HepG2 (cell line): ENCODE measurements around the gene CAPN10. TPM values are rescaled to one million over a fixed set of nuclear protein-coding genes. Genes with fewer than 3 reads are reported as not detected.

ENCODE experiments used
- DRAP1 ChIP-seq: IDR thresholded peaks from 2 replicates; pipeline ENCODE4 v1.6.1; 2016; ENCODE audit warnings: missing genetic modification reagents, missing compliant biosample characterization
- ETV6 ChIP-seq: sonication (generic); formaldehyde crosslinking; conservative IDR thresholded peaks from 2 replicates; pipeline ENCODE4 v1.4.0; 2020; ENCODE audit warnings: missing genetic modification reagents
- PATZ1 ChIP-seq: sonication (generic); formaldehyde crosslinking; IDR thresholded peaks from 2 replicates; pipeline ENCODE4 v1.4.0; 2020; ENCODE audit warnings: missing genetic modification reagents
- SALL2 ChIP-seq: sonication (generic); formaldehyde crosslinking; IDR thresholded peaks from 2 replicates; pipeline ENCODE4 v1.8.1; 2023; ENCODE audit warnings: mild to moderate bottlenecking, missing genetic modification reagents, inconsistent platforms
- SRF ChIP-seq: IDR thresholded peaks from 2 replicates; pipeline ENCODE4 v1.6.1; 2011; ENCODE audit warnings: mild to moderate bottlenecking, low read depth, low read length, moderate library complexity
- STAG1 ChIP-seq: sonication (generic); formaldehyde crosslinking; IDR thresholded peaks from 2 replicates; pipeline ENCODE4 v1.4.0; 2020; ENCODE audit warnings: missing genetic modification reagents
- UBTF ChIP-seq: sonication (generic); formaldehyde crosslinking; IDR thresholded peaks from 2 replicates; pipeline ENCODE4 v1.4.0; 2020; ENCODE audit warnings: mild to moderate bottlenecking, missing genetic modification reagents
- ZNF224 ChIP-seq: sonication (generic); formaldehyde crosslinking; IDR thresholded peaks from 2 replicates; pipeline ENCODE4 v1.5.0; 2020; ENCODE audit warnings: mild to moderate bottlenecking, missing genetic modification reagents
- ZNF34 ChIP-seq: sonication (generic); formaldehyde crosslinking; IDR thresholded peaks from 2 replicates; pipeline ENCODE4 v1.4.0; 2020; ENCODE audit warnings: mild to moderate bottlenecking, missing genetic modification reagents, borderline replicate concordance
- ZNF687 ChIP-seq: sonication (generic); formaldehyde crosslinking; IDR thresholded peaks from 2 replicates; pipeline ENCODE4 v1.5.1; 2020; ENCODE audit warnings: mild to moderate bottlenecking, missing genetic modification reagents, moderate library complexity
- ZNF768 ChIP-seq: sonication (generic); formaldehyde crosslinking; IDR thresholded peaks from 2 replicates; pipeline ENCODE4 v1.4.0; 2020; ENCODE audit warnings: missing genetic modification reagents
- ZSCAN21 ChIP-seq: sonication (generic); formaldehyde crosslinking; IDR thresholded peaks from 2 replicates; pipeline ENCODE4 v1.8.0; 2022; ENCODE audit warnings: mild to moderate bottlenecking, missing genetic modification reagents, moderate library complexity, borderline replicate concordance
- polyA plus RNA-seq, 8 experiments: library from polyadenylated mRNA; depleted of rRNA in 3 of 8; stranded (reverse) in 7 of 8; unstranded in 1 of 8; fragments of >200 nt; fragmentation: Illumina TruSeq in 4 of 8; extraction: Trizol in 4 of 8; gene quantifications; 2 replicates each; pipeline versions ENCODE4 v1.2.1 to v1.2.3, GENCODE V29; 2011 to 2016; ENCODE audit warnings: low read depth in 4 of 8, missing spikeins in 1 of 8, mixed read lengths in 1 of 8; ENCODE audit not compliant: insufficient read depth in 1 of 8
- total RNA-seq, 5 experiments: library from RNA; depleted of rRNA; stranded (reverse); fragments of >200 nt; fragmentation: Illumina TruSeq; extraction: Trizol; gene quantifications; 2 replicates each; pipeline ENCODE4 v1.2.3, GENCODE V29; 2016; ENCODE audit warnings: low read depth in 1 of 5
- TF ChIP-seq, protein P1 (sequence below): sonication (generic); formaldehyde crosslinking; IDR thresholded peaks from 2 replicates; pipeline ENCODE4 v1.4.0; 2020; ENCODE audit warnings: missing genetic modification reagents, borderline replicate concordance

Gene CAPN10
- total and polyA plus RNA-seq, 2 of the 13 experiments (the other 11 are each of a cell fraction or from before 2014, with no cell fraction given): 27.6 to 32.4 TPM

- peak; percentile 8; the same call in 1 of the 2 replicates for TF ChIP-seq ZNF768 (CRISPR knock-in tag)
- no peak for TF ChIP-seq SRF
- 0 out of 2 replicates have a peak, but pooled peaks have one; percentile 60 for TF ChIP-seq ZNF224 (CRISPR knock-in tag)
- TF ChIP-seq ETV6: 0 out of 2 replicates have a peak, but pooled peaks have one; percentile 59
- peak; percentile 34; the same call in 1 of the 2 replicates for TF ChIP-seq SALL2 (CRISPR knock-in tag)
- no peak; the same call in 1 of the 2 replicates for TF ChIP-seq STAG1 (CRISPR knock-in tag)
- peak; percentile 59; the same call in 1 of the 2 replicates for TF ChIP-seq ZNF34 (CRISPR knock-in tag)
- peak; percentile 26; the same call in 1 of the 2 replicates for TF ChIP-seq UBTF (CRISPR knock-in tag)
- TF ChIP-seq ZNF687 (CRISPR knock-in tag): peak; percentile 34
- TF ChIP-seq ZSCAN21: peak; percentile 63; the same call in 1 of the 2 replicates
- TF ChIP-seq DRAP1: peak; percentile 86
- TF ChIP-seq PATZ1: peak; percentile 97
- TF ChIP-seq, protein P1, sequence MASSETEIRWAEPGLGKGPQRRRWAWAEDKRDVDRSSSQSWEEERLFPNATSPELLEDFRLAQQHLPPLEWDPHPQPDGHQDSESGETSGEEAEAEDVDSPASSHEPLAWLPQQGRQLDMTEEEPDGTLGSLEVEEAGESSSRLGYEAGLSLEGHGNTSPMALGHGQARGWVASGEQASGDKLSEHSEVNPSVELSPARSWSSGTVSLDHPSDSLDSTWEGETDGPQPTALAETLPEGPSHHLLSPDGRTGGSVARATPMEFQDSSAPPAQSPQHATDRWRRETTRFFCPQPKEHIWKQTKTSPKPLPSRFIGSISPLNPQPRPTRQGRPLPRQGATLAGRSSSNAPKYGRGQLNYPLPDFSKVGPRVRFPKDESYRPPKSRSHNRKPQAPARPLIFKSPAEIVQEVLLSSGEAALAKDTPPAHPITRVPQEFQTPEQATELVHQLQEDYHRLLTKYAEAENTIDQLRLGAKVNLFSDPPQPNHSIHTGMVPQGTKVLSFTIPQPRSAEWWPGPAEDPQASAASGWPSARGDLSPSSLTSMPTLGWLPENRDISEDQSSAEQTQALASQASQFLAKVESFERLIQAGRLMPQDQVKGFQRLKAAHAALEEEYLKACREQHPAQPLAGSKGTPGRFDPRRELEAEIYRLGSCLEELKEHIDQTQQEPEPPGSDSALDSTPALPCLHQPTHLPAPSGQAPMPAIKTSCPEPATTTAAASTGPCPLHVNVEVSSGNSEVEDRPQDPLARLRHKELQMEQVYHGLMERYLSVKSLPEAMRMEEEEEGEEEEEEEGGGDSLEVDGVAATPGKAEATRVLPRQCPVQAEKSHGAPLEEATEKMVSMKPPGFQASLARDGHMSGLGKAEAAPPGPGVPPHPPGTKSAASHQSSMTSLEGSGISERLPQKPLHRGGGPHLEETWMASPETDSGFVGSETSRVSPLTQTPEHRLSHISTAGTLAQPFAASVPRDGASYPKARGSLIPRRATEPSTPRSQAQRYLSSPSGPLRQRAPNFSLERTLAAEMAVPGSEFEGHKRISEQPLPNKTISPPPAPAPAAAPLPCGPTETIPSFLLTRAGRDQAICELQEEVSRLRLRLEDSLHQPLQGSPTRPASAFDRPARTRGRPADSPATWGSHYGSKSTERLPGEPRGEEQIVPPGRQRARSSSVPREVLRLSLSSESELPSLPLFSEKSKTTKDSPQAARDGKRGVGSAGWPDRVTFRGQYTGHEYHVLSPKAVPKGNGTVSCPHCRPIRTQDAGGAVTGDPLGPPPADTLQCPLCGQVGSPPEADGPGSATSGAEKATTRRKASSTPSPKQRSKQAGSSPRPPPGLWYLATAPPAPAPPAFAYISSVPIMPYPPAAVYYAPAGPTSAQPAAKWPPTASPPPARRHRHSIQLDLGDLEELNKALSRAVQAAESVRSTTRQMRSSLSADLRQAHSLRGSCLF (CRISPR knock-in tag): no peak
These were observed 20.1 kb upstream of the CAPN10 start (continued) for GRCh38 chr2:240566203-240567136.
